GM18870 (cell line): ENCODE results near the gene HLA-DMB.

Experiments used
- ATAC-seq: cut with Tn5 transposase; IDR thresholded peaks from one replicate; pipeline ENCODE4 v1.9.1; 2021; ENCODE audit warnings: moderate library complexity; ENCODE audit not compliant: unreplicated experiment

The HLA-DMB gene

GRCh38 chr6:32920715-32921114 lies 20.1 kb downstream of the HLA-DMB start:
- ATAC-seq = no peak

GRCh38 chr6:32912951-32913350 lies 27.9 kb downstream of the HLA-DMB start:
- no peak for ATAC-seq

GRCh38 chr6:32908897-32909296 lies 31.9 kb downstream of the HLA-DMB start:
- no peak for ATAC-seq

GRCh38 chr6:32906539-32906938 lies 34.3 kb downstream of the HLA-DMB start:
- ATAC-seq = no peak

GRCh38 chr6:32905078-32905477 lies 35.8 kb downstream of the HLA-DMB start:
- no peak for ATAC-seq

GRCh38 chr6:32903952-32904351 lies 36.9 kb downstream of the HLA-DMB start:
- no peak for ATAC-seq

GRCh38 chr6:32895006-32895345 lies 45.9 kb downstream of the HLA-DMB start:
- no peak for ATAC-seq

- ATAC-seq = peak; percentile 91
Observed at GRCh38 chr6:32894085-32895005, 46.5 kb downstream of the HLA-DMB start.

- no peak for ATAC-seq
Observed at GRCh38 chr6:32890831-32891230, 50.0 kb downstream of the HLA-DMB start.

GRCh38 chr6:32889533-32889932 lies 51.3 kb downstream of the HLA-DMB start:
- no peak for ATAC-seq

GRCh38 chr6:32888576-32888975 lies 52.3 kb downstream of the HLA-DMB start:
- no peak for ATAC-seq

GRCh38 chr6:32887616-32888015 lies 53.2 kb downstream of the HLA-DMB start:
- no peak for ATAC-seq

- ATAC-seq = no peak
Observed at GRCh38 chr6:32886681-32887383, 54.0 kb downstream of the HLA-DMB start.

- no peak for ATAC-seq
Observed at GRCh38 chr6:32885698-32886286, 55.0 kb downstream of the HLA-DMB start.
